Fibroblast of lung (primary cell): ENCODE data around the gene ZNF664. TPM values are rescaled to one million over a fixed set of nuclear protein-coding genes. Genes with fewer than 3 reads are reported as not detected.
A peak's percentile ranks its signal among the peaks of the same experiment; 100 is the strongest.

ENCODE experiments used
- DNase-seq, 2 donors: peaks; one replicate each; pipeline versions ENCODE4 v3.0.0 to v3.0.0-alpha.2; 2010; ENCODE audit warnings: low read depth in 2 of 2
- H2AFZ ChIP-seq: 2 replicates; pipeline ENCODE4 v1.5.1; 2012; ENCODE audit warnings: low read length, control low read depth, inconsistent platforms
- H3K27ac ChIP-seq: 2 replicates; pipeline ENCODE4 v1.5.1; 2011; ENCODE audit warnings: low read length, control low read depth; ENCODE audit not compliant: insufficient read depth
- H3K27me3 ChIP-seq: 2 replicates; pipeline ENCODE4 v1.5.1; 2011; ENCODE audit warnings: mild to moderate bottlenecking, low read length; ENCODE audit not compliant: control insufficient read depth, insufficient read depth
- H3K36me3 ChIP-seq: 2 replicates; pipeline ENCODE4 v1.5.1; 2011; ENCODE audit warnings: low read length; ENCODE audit not compliant: control insufficient read depth, insufficient read depth
- H3K4me1 ChIP-seq: 2 replicates; pipeline ENCODE4 v1.5.1; 2011; ENCODE audit warnings: low read length; ENCODE audit not compliant: control insufficient read depth, insufficient read depth; ENCODE audit errors: extremely low read depth
- H3K4me2 ChIP-seq: 2 replicates; pipeline ENCODE4 v1.5.1; 2011; ENCODE audit warnings: low read length, control low read depth; ENCODE audit not compliant: insufficient read depth; ENCODE audit errors: extremely low read depth
- H3K4me3 ChIP-seq, 4 experiments: fragments of 200-600 bp in 1 of 4; sonication (generic) in 1 of 4; replicated peaks in 1 of 4; 2 replicates each; pipeline ENCODE4 v1.5.1; 2011 to 2016; ENCODE audit warnings: low read length in 4 of 4, low read depth in 3 of 4, mild to moderate bottlenecking in 3 of 4, control low read depth in 2 of 4, inconsistent platforms in 1 of 4, mixed read lengths in 1 of 4; ENCODE audit not compliant: insufficient read depth in 1 of 4; ENCODE audit errors: control extremely low read depth in 1 of 4
- H3K79me2 ChIP-seq: 2 replicates; pipeline ENCODE4 v1.5.1; 2012; ENCODE audit warnings: mild to moderate bottlenecking, low read length, inconsistent platforms; ENCODE audit not compliant: control insufficient read depth, insufficient read depth
- H3K9ac ChIP-seq: 2 replicates; pipeline ENCODE4 v1.5.1; 2011; ENCODE audit warnings: mild to moderate bottlenecking, low read length, control low read depth; ENCODE audit not compliant: insufficient read depth
- H3K9me3 ChIP-seq: 2 replicates; pipeline ENCODE4 v1.5.1; 2012; ENCODE audit warnings: low read depth, low read length; ENCODE audit not compliant: control insufficient read depth, insufficient read depth
- H4K20me1 ChIP-seq: 2 replicates; pipeline ENCODE4 v1.5.1; 2011; ENCODE audit warnings: low read length; ENCODE audit not compliant: control insufficient read depth, insufficient read depth; ENCODE audit errors: extremely low read depth
- EZH2 ChIP-seq: IDR thresholded peaks from 2 replicates; pipeline ENCODE4 v1.5.1; 2012; ENCODE audit warnings: low read length, control low read depth, mild to moderate bottlenecking; ENCODE audit errors: missing control alignments
- polyA plus RNA-seq, 2 donors: library from polyadenylated mRNA; depleted of rRNA in 1 of 2; stranded (reverse) in 1 of 2; unstranded in 1 of 2; fragments of >200 nt; gene quantifications; 2 replicates each; pipeline ENCODE4 v1.2.1, GENCODE V29; 2011 to 2012; ENCODE audit warnings: missing spikeins in 1 of 2
- total RNA-seq: library from RNA; depleted of rRNA; stranded (reverse); fragments of >200 nt; gene quantifications from 2 replicates; pipeline ENCODE4 v1.2.1, GENCODE V29; 2014
- TF ChIP-seq, protein P1 (sequence below), 2 donors: IDR thresholded peaks in 1 of 2; conservative IDR thresholded peaks in 1 of 2; 1 replicate in 1 of 2; 2 replicates in 1 of 2; pipeline ENCODE4 v1.5.1; 2011 to 2012; ENCODE audit warnings: low read length in 2 of 2, control low read depth in 1 of 2, inconsistent platforms in 1 of 2, low read depth in 1 of 2, mild to moderate bottlenecking in 1 of 2

The ZNF664 gene
- total and polyA plus RNA-seq, 2 donors (not counting 1 experiment from before 2014, with no cell fraction given) = 43.9 to 55.1 TPM

- H3K4me2 ChIP-seq = no peak overlapping the region
- H3K9me3 ChIP-seq = no peaks in the 10 kb centered on the region
- TF ChIP-seq EZH2 = no peak
- TF ChIP-seq, protein P1, sequence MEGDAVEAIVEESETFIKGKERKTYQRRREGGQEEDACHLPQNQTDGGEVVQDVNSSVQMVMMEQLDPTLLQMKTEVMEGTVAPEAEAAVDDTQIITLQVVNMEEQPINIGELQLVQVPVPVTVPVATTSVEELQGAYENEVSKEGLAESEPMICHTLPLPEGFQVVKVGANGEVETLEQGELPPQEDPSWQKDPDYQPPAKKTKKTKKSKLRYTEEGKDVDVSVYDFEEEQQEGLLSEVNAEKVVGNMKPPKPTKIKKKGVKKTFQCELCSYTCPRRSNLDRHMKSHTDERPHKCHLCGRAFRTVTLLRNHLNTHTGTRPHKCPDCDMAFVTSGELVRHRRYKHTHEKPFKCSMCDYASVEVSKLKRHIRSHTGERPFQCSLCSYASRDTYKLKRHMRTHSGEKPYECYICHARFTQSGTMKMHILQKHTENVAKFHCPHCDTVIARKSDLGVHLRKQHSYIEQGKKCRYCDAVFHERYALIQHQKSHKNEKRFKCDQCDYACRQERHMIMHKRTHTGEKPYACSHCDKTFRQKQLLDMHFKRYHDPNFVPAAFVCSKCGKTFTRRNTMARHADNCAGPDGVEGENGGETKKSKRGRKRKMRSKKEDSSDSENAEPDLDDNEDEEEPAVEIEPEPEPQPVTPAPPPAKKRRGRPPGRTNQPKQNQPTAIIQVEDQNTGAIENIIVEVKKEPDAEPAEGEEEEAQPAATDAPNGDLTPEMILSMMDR (conservative IDR thresholded peaks at IDR 0.05 in 1 of 2, IDR thresholded peaks at IDR 0.05 in 1 of 2; ENCODE audit: low read depth in 1 of 2, low read length in 2 of 2) = no peak
Measured at GRCh38 chr12:123936956-123937706, 35.9 kb upstream of the ZNF664 start.

DNA sequence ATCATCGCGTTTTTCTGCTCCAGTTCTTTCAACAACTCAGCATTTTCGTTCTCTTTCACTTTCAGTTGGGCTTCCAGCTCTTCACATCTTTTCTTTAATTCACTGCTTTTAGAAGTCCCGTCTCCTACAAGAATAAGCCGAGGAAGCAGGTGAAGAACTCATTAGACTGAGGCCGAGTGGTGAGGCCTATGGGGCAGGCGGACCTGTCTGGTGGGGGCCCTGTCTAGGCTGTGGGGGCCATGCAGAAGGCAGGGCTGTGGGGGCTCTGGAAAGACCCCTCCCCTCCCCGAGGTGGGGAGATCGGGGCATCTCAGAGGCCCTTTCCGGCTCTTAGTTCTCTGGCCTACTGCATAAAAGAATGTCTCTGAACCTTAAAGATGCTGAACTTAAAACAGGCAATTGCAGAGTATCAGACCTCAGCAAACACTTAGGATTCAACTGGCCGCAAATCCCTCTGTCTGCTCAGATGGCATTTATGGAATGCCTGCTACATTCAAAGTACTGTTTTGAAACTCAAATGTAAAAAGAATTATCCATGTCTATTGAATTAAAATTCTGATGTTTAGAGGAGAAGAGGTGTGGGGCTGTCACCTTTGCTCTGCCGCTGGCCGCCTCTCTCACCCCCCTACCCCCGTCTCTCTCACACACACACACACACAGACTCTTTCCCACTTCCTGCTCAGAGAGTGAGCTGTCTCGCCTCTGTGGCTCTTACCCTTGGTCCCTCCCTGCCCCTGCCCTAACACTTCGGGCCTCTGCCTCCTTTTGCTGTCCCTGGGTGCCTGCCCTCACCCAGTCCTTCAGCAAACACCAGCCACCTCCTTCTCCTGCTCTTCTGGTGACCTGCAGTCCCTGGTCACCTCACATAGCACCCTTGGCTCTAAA is 35.1 kb upstream of the ZNF664 start:
- Histone ChIP-seq H3K36me3 (peaks cover 2% of the 10 kb centered on the region), H4K20me1 (no peaks in the 10 kb centered on the region)
- peak in 1 of 2 donors; percentile 25 for DNase-seq

More at GRCh38 chr12:123936956-123937706, 35.9 kb upstream of the ZNF664 start:
- Histone ChIP-seq H3K9ac (no peak overlapping the region), H3K4me1 (no peaks in the 10 kb centered on the region), H3K4me3 (no peak overlapping the region), H2AFZ (no peak overlapping the region), H3K36me3 (peaks cover 2% of the 10 kb centered on the region), H3K27ac (no peak overlapping the region), H3K27me3 (no peaks in the 10 kb centered on the region), H4K20me1 (no peaks in the 10 kb centered on the region), H3K79me2 (no peaks in the 10 kb centered on the region)
- DNase-seq = no peak

More for the DNA sequence above, 35.1 kb upstream of the ZNF664 start:
- H3K27ac ChIP-seq = no peak overlapping the region
- H3K4me3 ChIP-seq = no peak overlapping the region
- no peak overlapping the region for H3K9ac ChIP-seq
- H2AFZ ChIP-seq = no peak overlapping the region
- TF ChIP-seq, protein P1 (conservative IDR thresholded peaks at IDR 0.05 in 1 of 2, IDR thresholded peaks at IDR 0.05 in 1 of 2; ENCODE audit: low read depth in 1 of 2, low read length in 2 of 2) = no peak
- TF ChIP-seq EZH2 = no peak
- no peak overlapping the region for H3K4me2 ChIP-seq
- H3K4me1 ChIP-seq = no peaks in the 10 kb centered on the region
- H3K27me3 ChIP-seq = no peaks in the 10 kb centered on the region
- no peaks in the 10 kb centered on the region for H3K79me2 ChIP-seq
- H3K9me3 ChIP-seq = no peaks in the 10 kb centered on the region
